Loucy (cell line): ENCODE data around the gene DCUN1D2.

Experiments used
- EZH2phosphoT487 ChIP-seq: fragments of 200-600 bp; IDR thresholded peaks from 2 replicates; pipeline ENCODE4 v1.6.1; 2018; ENCODE audit warnings: antibody characterized with exemption, mild to moderate bottlenecking, moderate library complexity, borderline replicate concordance
- TF ChIP-seq, protein P1 (sequence below): fragments of 200-600 bp; sonication (generic); conservative IDR thresholded peaks from 2 replicates; pipeline ENCODE4 v1.5.1; 2014; ENCODE audit warnings: mild to moderate bottlenecking, antibody characterized with exemption, low read length

DNA sequence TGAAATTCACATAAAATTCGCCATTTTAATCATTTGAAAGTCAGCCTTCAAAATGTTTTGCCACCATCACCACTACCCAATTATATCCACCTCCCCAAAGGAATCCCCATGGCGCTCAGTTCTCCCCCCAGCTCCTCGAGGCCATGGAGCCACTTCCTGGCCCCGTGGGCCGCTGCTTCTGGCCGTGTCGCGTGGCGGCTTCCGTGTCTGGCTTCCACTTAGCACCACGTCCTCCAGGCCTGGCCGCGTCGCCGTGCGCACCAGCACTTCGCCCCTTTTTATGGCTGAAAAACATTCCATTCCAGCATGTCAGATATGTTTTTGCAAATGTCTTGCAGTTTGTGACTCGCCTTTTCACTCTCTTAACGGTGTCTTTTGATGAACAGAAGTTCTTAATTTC is 46.7 kb upstream of the DCUN1D2 start:
- TF ChIP-seq, protein P1, sequence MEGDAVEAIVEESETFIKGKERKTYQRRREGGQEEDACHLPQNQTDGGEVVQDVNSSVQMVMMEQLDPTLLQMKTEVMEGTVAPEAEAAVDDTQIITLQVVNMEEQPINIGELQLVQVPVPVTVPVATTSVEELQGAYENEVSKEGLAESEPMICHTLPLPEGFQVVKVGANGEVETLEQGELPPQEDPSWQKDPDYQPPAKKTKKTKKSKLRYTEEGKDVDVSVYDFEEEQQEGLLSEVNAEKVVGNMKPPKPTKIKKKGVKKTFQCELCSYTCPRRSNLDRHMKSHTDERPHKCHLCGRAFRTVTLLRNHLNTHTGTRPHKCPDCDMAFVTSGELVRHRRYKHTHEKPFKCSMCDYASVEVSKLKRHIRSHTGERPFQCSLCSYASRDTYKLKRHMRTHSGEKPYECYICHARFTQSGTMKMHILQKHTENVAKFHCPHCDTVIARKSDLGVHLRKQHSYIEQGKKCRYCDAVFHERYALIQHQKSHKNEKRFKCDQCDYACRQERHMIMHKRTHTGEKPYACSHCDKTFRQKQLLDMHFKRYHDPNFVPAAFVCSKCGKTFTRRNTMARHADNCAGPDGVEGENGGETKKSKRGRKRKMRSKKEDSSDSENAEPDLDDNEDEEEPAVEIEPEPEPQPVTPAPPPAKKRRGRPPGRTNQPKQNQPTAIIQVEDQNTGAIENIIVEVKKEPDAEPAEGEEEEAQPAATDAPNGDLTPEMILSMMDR = no peak
- TF ChIP-seq EZH2phosphoT487 = no peak
